ENCODE results near the gene JUN.
A peak's percentile ranks its signal among the peaks of the same experiment; 100 is the strongest.

Gene JUN

DNA sequence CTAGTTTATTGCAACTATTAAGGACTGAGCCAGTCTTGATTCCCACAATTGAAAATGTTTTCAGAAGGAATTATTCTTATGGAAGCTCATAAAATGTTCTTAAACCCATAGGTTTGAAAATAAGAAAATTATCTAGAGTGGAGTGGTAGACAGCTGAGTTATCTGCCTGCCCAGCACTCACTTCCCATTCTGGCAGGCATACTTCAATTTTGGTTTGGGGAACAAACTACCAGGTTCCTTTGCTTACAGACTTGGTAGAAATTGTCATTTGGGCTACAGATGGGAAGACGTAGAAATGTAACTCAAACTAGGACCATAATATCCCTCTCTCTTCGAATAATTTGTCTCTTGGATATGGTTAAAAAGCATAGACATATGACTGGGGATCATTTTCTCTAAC lies 18.4 kb downstream of the JUN start:
- Mint-ChIP-seq H3K9me3 (ENCODE audit: low read depth) (no peaks in the 10 kb centered on the region), H3K36me3 (no peaks in the 10 kb centered on the region), H3K27ac (no peak overlapping the region), H3K27me3 (peaks cover 3% of the 10 kb centered on the region), H3K4me1 (ENCODE audit: low read depth) (no peaks in the 10 kb centered on the region), H3K4me3 (no peak overlapping the region)

GRCh38 chr1:58765006-58765405 lies 18.8 kb downstream of the JUN start:
- H3K4me1 Mint-ChIP-seq (ENCODE audit: low read depth), result no peaks in the 10 kb centered on the region
- H3K27me3 Mint-ChIP-seq, result peaks cover 3% of the 10 kb centered on the region
- H3K4me3 Mint-ChIP-seq, result no peak overlapping the region
- H3K27ac Mint-ChIP-seq, result no peak overlapping the region
- H3K36me3 Mint-ChIP-seq, result no peaks in the 10 kb centered on the region
- no peaks in the 10 kb centered on the region for H3K9me3 Mint-ChIP-seq (ENCODE audit: low read depth)

DNA sequence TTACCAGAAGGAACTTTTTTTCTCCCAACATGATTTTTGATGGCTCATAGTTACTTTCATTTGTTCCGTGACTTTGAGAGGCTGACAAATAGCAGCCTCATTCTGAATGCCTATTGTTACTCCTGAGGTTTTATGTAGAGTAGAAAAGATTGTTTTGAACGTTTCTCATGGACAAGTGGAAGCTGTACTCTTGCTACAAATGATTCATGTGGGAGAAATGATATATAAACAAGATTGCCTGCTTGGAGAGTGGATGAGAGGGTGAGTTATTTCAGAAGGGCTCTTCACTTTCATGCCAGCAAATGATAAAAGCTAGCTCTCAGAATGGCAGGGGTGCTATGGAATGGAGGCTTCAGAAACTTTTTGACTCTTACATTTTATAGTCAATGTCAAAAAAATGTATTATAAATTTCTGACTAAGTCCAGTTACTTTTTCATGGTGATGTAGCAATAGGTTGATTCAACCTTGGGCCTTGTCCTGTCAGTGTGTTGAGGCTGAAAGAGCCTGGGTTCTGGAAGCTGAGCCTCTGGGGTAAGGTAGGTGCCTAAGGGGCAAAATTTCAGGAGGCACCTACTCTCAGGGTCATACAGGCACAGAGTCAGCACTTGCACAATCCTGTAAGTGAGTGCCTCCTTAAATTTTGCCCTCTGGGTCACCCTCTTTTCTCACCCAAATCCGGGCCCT lies 19.4 kb downstream of the JUN start:
- no peaks in the 10 kb centered on the region for H3K9me3 Mint-ChIP-seq (ENCODE audit: low read depth)

DNA sequence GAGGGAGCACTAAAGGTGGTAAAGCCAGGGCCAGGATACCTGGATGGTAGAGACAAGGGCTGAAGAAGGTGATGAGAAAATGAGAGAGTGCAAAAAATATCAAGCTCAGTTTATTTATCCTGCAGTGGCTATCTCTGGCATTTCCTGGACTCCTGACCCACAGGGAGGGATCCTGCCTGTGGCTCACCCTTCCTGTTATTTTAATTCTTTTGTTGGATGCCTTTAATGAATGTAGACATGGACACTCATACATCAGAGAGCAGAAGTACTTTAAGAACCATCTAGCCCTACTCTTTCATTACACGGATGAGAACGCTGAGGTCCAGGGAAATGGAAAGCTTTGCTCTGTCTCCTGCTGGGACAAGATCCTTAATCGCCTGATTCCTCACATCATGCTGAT lies 20.6 kb downstream of the JUN start:
- H3K27me3 Mint-ChIP-seq, result peaks cover 3% of the 10 kb centered on the region
- H3K36me3 Mint-ChIP-seq, result no peaks in the 10 kb centered on the region
- no peak overlapping the region for H3K4me3 Mint-ChIP-seq
- H3K9me3 Mint-ChIP-seq (ENCODE audit: low read depth), result no peaks in the 10 kb centered on the region
- H3K27ac Mint-ChIP-seq, result no peak overlapping the region
- H3K4me1 Mint-ChIP-seq (ENCODE audit: low read depth), result no peaks in the 10 kb centered on the region

More for the DNA sequence above, 19.4 kb downstream of the JUN start:
- no peaks in the 10 kb centered on the region for H3K36me3 Mint-ChIP-seq
- H3K4me3 Mint-ChIP-seq, result no peak overlapping the region
- peaks cover 3% of the 10 kb centered on the region for H3K27me3 Mint-ChIP-seq
- H3K27ac Mint-ChIP-seq, result no peak overlapping the region
- H3K4me1 Mint-ChIP-seq (ENCODE audit: low read depth), result no peaks in the 10 kb centered on the region

DNA sequence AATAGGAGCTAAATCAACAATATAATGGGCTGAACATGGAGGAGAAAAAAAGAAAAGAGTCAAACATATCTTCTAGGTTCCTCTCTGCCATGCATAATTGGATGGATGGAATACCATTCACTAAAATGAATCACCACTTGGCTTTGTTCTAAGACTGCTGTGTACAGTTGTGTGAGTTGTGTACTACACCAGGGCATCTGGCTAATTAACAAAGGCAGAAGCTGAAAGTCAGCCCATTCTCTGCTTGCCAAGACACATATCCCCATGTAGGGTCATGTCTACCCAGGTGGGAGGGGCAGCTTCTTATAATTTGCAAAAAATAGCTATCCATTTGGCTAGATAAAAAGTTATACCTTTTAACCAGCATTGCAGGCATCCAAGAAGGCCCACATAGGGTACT lies 21.0 kb downstream of the JUN start:
- Mint-ChIP-seq H3K9me3 (ENCODE audit: low read depth) (no peaks in the 10 kb centered on the region), H3K4me3 (no peak overlapping the region), H3K4me1 (ENCODE audit: low read depth) (no peaks in the 10 kb centered on the region), H3K27ac (no peak overlapping the region), H3K36me3 (no peaks in the 10 kb centered on the region), H3K27me3 (peaks cover 3% of the 10 kb centered on the region)

DNA sequence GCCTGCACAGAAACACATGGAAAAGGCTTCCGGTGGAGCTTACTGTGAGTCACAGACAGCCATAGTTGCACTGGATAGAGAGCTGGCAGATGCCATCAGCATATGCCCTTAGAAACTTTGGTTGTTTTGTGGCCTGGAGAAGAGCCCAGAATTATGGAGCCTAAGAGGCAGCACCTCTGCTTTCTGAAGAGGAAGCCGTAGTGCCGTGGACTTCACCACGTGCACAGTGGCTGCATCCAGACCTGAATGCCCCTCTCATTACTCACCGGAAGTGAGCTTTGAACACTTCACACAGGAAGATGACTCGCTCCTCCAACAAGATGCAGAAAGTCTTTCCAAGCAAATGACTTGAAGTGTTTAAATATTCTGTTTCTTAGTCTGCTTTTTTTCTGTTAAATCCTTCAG lies 28.4 kb downstream of the JUN start:
- H3K9me3 Mint-ChIP-seq (ENCODE audit: low read depth), result no peaks in the 10 kb centered on the region
- peaks cover 41% of the 10 kb centered on the region for H3K4me1 Mint-ChIP-seq (ENCODE audit: low read depth)
- peak overlapping the region; percentile 83 for H3K27ac Mint-ChIP-seq
- H3K4me3 Mint-ChIP-seq, result peak overlapping the region; percentile 70
- H3K36me3 Mint-ChIP-seq, result no peaks in the 10 kb centered on the region
- no peaks in the 10 kb centered on the region for H3K27me3 Mint-ChIP-seq

GRCh38 chr1:58754683-58755467 lies 29.0 kb downstream of the JUN start:
- Mint-ChIP-seq H3K27ac (peak overlapping the region; percentile 83), H3K4me3 (peak overlapping the region; percentile 70), H3K4me1 (ENCODE audit: low read depth) (peaks cover 41% of the 10 kb centered on the region)

DNA sequence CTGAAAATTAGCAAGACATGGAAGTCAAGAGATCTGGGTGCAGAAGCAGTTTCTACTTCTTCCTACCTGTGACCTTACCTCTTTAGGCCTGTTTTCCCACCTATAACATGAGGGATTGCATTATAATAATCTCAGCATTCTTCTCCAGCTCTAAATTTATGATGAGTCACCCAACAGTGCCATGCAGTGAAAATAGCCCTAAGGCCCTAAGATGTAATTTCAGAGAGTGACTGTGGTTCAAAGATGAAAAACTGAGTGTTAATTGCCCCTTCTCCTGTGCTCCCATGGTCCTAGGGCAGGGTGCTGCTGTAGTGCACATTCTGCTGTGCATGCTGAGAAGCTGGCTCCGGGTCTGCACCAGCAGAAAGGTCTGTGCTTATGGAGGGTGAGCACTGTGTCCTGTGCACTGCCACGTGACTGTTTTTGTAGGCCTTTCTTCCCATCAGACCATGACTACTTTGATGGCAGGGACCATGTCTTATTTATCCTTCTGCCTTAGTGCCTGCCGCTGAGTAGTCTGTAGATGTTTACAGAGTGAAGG lies 29.7 kb downstream of the JUN start:
- Mint-ChIP-seq H3K4me3 (no peak overlapping the region), H3K36me3 (no peaks in the 10 kb centered on the region), H3K9me3 (ENCODE audit: low read depth) (no peaks in the 10 kb centered on the region), H3K27me3 (no peaks in the 10 kb centered on the region), H3K27ac (peak overlapping the region; percentile 83), H3K4me1 (ENCODE audit: low read depth) (peaks cover 41% of the 10 kb centered on the region)

More at GRCh38 chr1:58754683-58755467, 29.0 kb downstream of the JUN start:
- Mint-ChIP-seq H3K27me3 (no peaks in the 10 kb centered on the region), H3K36me3 (no peaks in the 10 kb centered on the region), H3K9me3 (ENCODE audit: low read depth) (no peaks in the 10 kb centered on the region)

- Mint-ChIP-seq H3K4me1 (ENCODE audit: low read depth) (peaks cover 41% of the 10 kb centered on the region), H3K27ac (no peak overlapping the region), H3K4me3 (no peak overlapping the region), H3K9me3 (ENCODE audit: low read depth) (no peaks in the 10 kb centered on the region), H3K27me3 (no peaks in the 10 kb centered on the region), H3K36me3 (no peaks in the 10 kb centered on the region)
These were observed 30.4 kb downstream of the JUN start for GRCh38 chr1:58753431-58753866.

GRCh38 chr1:58749646-58750045 lies 34.2 kb downstream of the JUN start:
- H3K4me1 Mint-ChIP-seq (ENCODE audit: low read depth), result peaks cover 15% of the 10 kb centered on the region
- H3K27ac Mint-ChIP-seq, result no peak overlapping the region
- peaks cover 5% of the 10 kb centered on the region for H3K27me3 Mint-ChIP-seq
- H3K36me3 Mint-ChIP-seq, result no peaks in the 10 kb centered on the region
- no peaks in the 10 kb centered on the region for H3K9me3 Mint-ChIP-seq (ENCODE audit: low read depth)
- no peak overlapping the region for H3K4me3 Mint-ChIP-seq

DNA sequence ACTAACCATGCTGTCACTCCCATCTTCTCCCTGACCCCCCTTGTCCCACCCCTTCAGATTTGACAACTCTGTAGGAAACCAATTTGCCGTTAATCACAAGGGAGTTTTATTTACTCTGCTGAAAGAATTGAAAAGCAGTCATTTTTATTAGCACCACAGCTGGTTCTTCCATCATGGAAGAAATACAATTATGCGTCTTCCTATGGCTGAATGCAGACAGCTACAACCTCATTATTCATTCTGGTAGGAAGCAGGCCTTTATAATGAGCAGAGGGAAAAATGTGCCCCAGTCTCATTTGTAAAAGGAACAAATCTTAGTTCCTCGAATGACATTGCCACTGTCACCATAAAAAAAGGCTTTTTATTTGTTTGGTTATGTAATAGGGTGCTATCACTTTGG lies 35.2 kb downstream of the JUN start:
- H3K4me1 Mint-ChIP-seq (ENCODE audit: low read depth), result peaks cover 7% of the 10 kb centered on the region

DNA sequence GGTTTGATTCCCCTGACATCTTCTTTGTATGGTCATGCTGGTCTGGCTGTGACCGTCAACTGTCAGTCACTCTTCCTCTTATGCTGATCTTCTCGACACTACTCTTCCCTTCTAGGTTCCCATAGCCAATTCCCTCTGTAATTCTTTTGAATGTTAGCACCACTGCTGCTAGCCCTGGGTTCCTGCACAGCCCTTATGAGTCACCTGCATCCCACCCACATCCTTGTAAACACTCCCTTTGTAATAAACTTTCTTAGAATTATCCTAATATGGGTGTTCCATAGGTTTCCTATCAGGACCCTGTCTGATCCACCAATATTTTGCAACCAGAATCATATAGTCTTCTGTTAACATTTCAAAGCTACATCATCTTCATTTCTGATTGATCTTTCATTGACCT lies 37.1 kb downstream of the JUN start:
- H3K4me3 Mint-ChIP-seq, result no peak overlapping the region
- H3K36me3 Mint-ChIP-seq, result no peaks in the 10 kb centered on the region
- no peak overlapping the region for H3K27ac Mint-ChIP-seq
- peaks cover 5% of the 10 kb centered on the region for H3K27me3 Mint-ChIP-seq
- H3K9me3 Mint-ChIP-seq (ENCODE audit: low read depth), result no peaks in the 10 kb centered on the region
- no peaks in the 10 kb centered on the region for H3K4me1 Mint-ChIP-seq (ENCODE audit: low read depth)

More for the DNA sequence above, 35.2 kb downstream of the JUN start:
- H3K36me3 Mint-ChIP-seq, result no peaks in the 10 kb centered on the region
- H3K27ac Mint-ChIP-seq, result no peak overlapping the region
- H3K4me3 Mint-ChIP-seq, result no peak overlapping the region
- H3K27me3 Mint-ChIP-seq, result peaks cover 5% of the 10 kb centered on the region
- H3K9me3 Mint-ChIP-seq (ENCODE audit: low read depth), result no peaks in the 10 kb centered on the region

DNA sequence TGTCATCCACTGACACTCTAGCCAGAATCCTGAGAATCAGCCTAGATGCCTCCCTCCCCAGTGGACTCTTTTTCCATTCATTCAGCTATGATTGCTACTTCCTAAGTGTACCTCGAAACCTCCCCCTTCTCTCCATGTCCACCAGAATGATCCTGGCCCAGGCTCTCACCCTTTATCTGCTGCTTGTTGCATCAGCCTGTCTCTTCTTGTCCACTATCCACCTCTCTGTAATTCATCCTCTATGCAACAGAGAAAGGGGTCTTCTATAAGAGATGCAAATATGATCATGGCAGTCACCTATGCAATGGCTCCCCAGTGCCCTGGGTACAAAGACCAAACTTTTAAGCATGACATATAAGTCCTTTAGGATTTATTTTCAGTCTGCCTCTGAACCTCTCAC lies 37.7 kb downstream of the JUN start:
- no peaks in the 10 kb centered on the region for H3K36me3 Mint-ChIP-seq
- no peaks in the 10 kb centered on the region for H3K9me3 Mint-ChIP-seq (ENCODE audit: low read depth)
- no peaks in the 10 kb centered on the region for H3K4me1 Mint-ChIP-seq (ENCODE audit: low read depth)
- peaks cover 5% of the 10 kb centered on the region for H3K27me3 Mint-ChIP-seq
- no peak overlapping the region for H3K4me3 Mint-ChIP-seq
- H3K27ac Mint-ChIP-seq, result no peak overlapping the region

DNA sequence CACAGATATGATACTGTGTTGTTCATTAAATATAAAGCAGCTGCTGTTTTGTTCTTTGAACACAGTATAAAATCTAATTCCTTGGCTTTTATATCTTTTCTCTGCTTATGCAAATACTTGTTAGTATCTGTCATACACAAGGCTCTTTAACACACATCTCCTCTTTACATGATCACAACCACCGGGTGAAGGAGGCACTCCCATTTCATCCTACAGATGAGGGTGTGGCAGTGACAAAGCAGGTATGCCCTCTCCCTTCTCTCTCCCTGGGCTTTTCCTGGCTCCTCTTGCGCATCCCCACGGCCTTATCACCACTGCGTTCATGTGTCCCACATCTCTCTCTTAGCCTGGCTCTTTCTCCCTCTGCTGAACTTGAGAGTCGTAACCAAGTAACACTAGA lies 38.2 kb downstream of the JUN start:
- H3K36me3 Mint-ChIP-seq, result no peaks in the 10 kb centered on the region
- H3K27ac Mint-ChIP-seq, result no peak overlapping the region
- H3K4me1 Mint-ChIP-seq (ENCODE audit: low read depth), result no peaks in the 10 kb centered on the region
- H3K27me3 Mint-ChIP-seq, result peaks cover 5% of the 10 kb centered on the region
- no peaks in the 10 kb centered on the region for H3K9me3 Mint-ChIP-seq (ENCODE audit: low read depth)
- H3K4me3 Mint-ChIP-seq, result no peak overlapping the region

GRCh38 chr1:58745117-58745516 lies 38.7 kb downstream of the JUN start:
- no peak overlapping the region for H3K4me3 Mint-ChIP-seq
- no peaks in the 10 kb centered on the region for H3K4me1 Mint-ChIP-seq (ENCODE audit: low read depth)
- no peaks in the 10 kb centered on the region for H3K36me3 Mint-ChIP-seq
- H3K27ac Mint-ChIP-seq, result no peak overlapping the region
- no peaks in the 10 kb centered on the region for H3K9me3 Mint-ChIP-seq (ENCODE audit: low read depth)
- peaks cover 5% of the 10 kb centered on the region for H3K27me3 Mint-ChIP-seq

All from activated naive CD8-positive, alpha-beta T cell (primary cell).